ENCODE measurements around the gene ZIC4.

ZIC4 gene

DNA sequence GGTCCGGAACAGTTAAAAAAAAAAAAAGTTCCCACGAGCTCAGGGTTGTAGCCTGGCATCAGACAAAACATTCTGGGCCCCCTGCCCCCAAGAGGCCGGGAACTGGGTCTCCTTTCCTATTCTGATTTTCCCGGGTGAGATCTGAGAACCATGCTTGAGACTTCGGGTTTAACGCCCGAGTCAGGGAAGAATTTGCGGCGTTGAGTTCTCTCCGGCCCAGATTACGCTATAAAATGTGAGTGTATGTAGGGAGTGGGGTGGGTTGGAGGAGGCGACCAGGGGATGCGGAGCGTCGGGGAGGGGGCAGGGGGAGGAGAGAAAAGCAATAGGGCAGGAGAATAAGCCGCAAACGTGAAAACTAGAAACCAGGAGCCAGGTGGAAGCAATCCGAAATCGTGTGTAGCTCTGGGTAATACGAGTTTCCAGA lies 5.5 kb upstream of the ZIC4 start:
- H3K4me3 Mint-ChIP-seq: peak overlapping the region; percentile 50
- H3K27ac Mint-ChIP-seq: no peak overlapping the region

DNA sequence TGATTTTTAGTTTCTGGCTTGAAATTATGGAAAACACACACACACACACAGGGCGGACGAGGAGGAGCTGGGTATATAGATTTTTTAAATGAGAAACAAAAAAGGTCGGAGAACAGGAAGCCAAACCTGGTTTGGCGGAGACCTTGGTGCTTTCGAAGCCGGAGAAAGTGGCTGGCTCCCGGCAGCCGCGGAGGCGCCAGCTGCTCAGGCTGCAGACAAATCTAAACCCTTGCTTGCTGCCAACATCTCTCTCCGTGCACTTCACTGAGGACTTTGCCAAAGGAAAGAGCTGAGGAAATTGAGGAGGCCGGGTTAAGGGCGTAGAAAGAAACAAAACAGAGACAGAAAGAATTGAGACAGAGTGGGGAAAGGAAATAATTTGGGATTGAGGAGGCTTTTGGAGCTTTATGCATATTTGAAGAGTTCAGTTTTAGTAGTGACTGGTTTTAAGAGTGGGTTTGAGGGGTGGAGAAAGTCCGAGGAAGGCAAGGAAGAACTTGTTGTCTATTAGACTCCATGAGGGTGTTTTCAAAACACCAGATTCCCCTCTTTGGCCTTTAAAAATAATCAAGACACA lies 5.0 kb upstream of the ZIC4 start:
- ATAC-seq (no peak), DNase-seq (ENCODE audit: low spot score in 2 of 2) (peak in 1 of 2 donors; percentile 47)
- peak overlapping the region; percentile 50 for H3K4me3 Mint-ChIP-seq
- H3K36me3 Mint-ChIP-seq: peaks cover 30% of the 10 kb centered on the region
- H3K9me3 Mint-ChIP-seq: peaks cover 14% of the 10 kb centered on the region
- peaks cover 40% of the 10 kb centered on the region for H3K4me1 Mint-ChIP-seq
- H3K27ac Mint-ChIP-seq: no peak overlapping the region

More for the DNA sequence above, 5.5 kb upstream of the ZIC4 start:
- Mint-ChIP-seq H3K36me3 (peaks cover 30% of the 10 kb centered on the region), H3K9me3 (peaks cover 11% of the 10 kb centered on the region), H3K4me1 (peaks cover 40% of the 10 kb centered on the region)
- ATAC-seq (no peak), DNase-seq (ENCODE audit: low spot score in 2 of 2) (peak in 1 of 2 donors; percentile 44)

DNA sequence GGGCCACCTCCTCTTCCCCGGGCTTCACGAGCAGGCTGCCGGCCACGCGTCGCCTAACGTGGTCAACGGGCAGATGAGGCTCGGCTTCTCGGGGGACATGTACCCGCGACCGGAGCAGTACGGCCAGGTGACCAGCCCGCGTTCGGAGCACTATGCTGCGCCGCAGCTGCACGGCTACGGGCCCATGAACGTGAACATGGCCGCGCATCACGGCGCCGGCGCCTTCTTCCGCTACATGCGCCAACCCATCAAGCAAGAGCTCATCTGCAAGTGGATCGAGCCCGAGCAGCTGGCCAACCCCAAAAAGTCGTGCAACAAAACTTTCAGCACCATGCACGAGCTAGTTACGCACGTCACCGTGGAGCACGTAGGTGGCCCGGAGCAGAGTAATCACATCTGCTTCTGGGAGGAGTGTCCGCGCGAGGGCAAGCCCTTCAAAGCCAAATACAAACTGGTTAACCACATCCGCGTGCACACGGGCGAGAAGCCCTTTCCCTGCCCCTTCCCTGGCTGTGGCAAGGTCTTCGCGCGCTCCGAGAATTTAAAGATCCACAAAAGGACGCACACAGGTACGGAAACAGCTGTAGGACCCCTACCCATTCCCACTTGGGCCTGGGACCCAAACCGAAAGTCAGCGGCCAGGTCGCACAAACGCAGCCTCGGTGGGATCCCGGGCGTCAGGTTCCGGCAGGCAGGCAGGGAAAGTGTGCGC lies 4.3 kb upstream of the ZIC4 start:
- DNase-seq (ENCODE audit: low spot score in 2 of 2) (peak in 1 of 2 donors; percentile 47), ATAC-seq (no peak)
- H3K36me3 Mint-ChIP-seq: peaks cover 30% of the 10 kb centered on the region
- H3K9me3 Mint-ChIP-seq: peaks cover 14% of the 10 kb centered on the region
- H3K27ac Mint-ChIP-seq: no peak overlapping the region
- H3K4me1 Mint-ChIP-seq: peaks cover 40% of the 10 kb centered on the region
- H3K4me3 Mint-ChIP-seq: peak overlapping the region; percentile 50

DNA sequence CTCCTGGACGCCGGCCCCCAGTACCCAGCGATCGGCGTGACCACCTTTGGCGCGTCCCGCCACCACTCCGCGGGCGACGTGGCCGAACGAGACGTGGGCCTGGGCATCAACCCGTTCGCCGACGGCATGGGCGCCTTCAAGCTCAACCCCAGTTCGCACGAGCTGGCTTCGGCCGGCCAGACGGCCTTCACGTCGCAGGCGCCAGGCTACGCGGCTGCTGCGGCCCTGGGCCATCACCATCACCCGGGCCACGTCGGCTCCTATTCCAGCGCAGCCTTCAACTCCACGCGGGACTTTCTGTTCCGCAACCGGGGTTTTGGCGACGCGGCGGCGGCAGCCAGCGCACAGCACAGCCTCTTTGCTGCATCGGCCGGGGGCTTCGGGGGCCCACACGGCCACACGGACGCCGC lies 3.8 kb upstream of the ZIC4 start:
- H3K9me3 Mint-ChIP-seq: peaks cover 14% of the 10 kb centered on the region
- ATAC-seq (no peak), DNase-seq (ENCODE audit: low spot score in 2 of 2) (peak in 1 of 2 donors; percentile 40)
- no peak overlapping the region for H3K4me3 Mint-ChIP-seq
- no peak overlapping the region for H3K27ac Mint-ChIP-seq
- H3K36me3 Mint-ChIP-seq: peaks cover 30% of the 10 kb centered on the region
- peaks cover 40% of the 10 kb centered on the region for H3K4me1 Mint-ChIP-seq

DNA sequence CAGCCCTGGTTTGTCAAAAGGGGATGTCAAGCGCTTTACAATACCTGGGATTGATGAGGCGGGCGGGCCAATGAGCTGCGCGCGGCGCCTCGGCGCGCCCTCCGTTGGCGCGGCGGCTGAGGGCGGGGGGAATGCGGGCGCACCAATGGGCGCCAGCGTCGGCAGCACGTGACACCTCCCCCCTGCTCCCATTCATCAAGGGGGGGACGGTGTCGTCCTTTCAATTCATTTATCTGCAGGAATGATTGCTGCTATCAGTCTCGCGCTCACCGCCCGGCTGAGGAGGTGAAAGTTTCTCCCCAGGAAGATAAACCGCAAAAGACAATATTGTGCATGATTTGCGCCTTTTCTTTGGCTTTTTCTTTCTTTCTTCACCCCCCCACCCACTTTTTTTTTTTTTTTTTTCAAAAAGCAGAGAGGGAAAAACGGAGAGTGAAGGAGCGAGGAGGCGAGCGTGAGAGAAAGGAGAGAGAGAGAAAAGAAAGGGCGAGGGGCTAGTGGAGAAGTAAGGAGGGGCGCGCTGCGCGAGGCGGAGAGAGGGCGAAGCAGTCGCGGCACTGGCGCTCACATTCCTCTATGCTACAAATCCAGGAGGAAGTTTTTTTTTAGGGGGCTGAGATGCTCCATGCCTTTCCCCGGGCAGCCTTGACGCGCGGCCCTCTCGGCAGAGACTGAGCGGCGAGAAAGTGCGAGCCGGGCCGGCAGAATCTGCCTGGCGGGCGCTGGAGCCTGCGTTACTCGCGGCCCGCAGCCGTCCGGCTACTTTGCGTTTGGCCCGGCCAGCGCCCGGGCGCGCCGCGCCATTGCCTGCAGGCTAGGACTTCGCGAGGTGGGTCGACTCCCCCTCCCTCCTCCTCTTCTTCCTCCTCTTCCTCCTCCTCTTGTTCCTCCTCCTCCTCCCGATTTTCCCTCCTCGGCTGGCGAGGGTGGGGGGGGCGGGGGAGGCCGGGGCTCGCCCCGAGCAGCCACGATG lies 3.1 kb upstream of the ZIC4 start, which contains the start of gene ZIC1:
Gene ZIC1, plus strand, starts transcription at position 223 of the 973 bp plus-strand sequence. Its CDS starts 748 bp downstream, at position 971.
- Mint-ChIP-seq H3K4me1 (peaks cover 40% of the 10 kb centered on the region), H3K4me3 (peak within 1 kb of the TSS; percentile 34), H3K27ac (peak within 1 kb of the TSS; percentile 71), H3K36me3 (peaks cover 30% of the 10 kb centered on the region), H3K9me3 (peaks cover 14% of the 10 kb centered on the region)
- no peak for DNase-seq (ENCODE audit: low spot score in 2 of 2)
- no peak for ATAC-seq

DNA sequence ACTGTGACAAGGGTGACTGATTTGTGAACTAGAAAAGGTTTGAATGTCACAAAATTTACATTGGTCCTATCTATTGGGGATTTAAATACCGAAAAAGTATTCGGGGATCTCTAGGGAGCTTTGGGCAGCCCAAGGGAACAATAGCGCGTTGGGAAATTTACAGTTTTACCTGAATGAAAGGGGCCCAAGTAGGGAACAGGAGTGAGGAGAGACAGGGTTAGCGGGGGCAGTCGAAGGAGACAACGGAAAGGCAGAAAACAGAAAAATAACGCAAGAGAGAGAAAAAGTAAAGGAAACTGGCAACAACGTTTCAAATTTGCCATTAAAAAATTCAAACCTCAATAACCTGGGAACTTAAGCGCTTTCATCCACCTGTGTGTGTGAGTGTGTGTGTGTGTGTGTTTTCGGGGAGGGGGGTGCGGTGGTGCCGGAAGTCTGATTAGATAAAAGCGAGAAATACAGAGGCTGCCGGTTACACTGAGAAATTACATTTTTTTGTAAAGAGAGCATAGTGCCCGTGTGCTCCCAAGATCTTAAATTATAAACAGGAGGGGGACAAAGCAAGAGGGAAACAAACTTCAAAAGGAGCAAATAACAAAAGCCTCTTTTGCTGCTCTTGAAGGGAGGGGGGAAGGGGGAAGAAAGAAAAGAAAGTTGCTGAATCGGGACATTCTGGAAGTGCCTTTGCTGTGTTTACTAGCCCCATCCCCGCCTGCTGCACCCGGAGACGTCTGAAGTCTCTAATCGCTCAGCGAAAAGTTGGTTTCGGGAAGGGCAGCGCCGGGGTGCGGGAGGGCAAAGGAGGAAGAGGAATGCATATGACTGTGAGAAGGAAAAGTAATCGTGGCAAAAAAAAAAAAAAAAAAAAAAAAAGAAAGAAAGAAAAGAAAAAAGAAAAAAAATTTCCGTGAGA lies 2.1 kb upstream of the ZIC4 start:
- Mint-ChIP-seq H3K4me1 (peaks cover 36% of the 10 kb centered on the region), H3K4me3 (peak overlapping the region; percentile 34), H3K27ac (peak overlapping the region; percentile 71), H3K9me3 (peaks cover 14% of the 10 kb centered on the region), H3K36me3 (peaks cover 27% of the 10 kb centered on the region)
- DNase-seq (ENCODE audit: low spot score in 2 of 2) (peak in 1 of 2 donors; percentile 32), ATAC-seq (no peak)

DNA sequence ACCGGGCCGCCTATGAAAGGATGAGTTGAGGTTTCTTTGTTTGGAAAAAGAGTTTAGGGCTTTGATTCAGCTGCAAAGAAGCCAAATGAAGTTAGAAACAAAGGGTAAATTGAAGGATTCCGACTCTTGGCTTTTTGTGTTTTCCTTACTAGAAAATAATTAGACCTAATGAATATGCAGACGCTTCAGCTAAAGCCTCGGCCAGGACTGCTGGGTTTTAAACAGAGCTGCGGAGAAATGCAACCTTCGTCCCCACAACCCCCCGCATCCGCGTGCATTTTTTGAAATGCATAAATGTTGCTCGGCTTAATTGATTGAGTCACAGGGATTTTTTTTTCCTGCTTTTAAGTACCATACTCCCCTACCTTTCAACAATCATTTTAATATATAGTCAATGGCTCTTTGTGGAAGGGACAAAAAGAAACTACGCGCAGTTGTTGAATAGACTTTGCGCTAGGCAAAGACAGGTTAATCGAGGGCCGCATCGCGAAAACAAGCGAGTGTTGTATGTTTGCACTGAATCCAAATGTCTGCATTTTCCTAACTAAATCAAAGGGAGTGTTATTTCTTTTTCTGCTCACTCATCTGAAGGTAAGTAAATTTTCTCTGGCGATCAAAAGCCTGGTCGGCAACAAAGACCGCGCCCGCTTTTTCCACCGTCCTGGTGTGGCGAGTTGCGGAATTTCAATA lies 1.3 kb upstream of the ZIC4 start:
- peak in 1 of 2 donors; percentile 15 for DNase-seq (ENCODE audit: low spot score in 2 of 2)

DNA sequence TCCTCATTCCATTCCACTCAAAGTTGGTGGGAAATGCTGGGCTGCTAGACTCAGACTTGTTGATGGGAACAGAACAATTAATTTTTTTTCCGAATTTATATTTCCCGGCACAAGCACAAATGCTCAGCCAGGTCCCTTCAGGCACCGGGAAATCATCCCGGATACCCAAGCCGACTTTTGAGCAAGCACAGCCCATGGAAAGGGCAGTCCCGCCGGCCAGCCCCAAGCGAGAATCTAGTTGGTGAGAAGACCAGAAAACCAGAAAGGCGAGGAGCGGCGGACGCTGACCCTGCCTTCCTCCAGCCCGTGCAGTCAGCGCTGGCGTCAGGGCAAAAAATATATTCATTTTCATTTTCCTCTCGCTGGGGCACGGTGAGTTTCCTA lies 763 bp upstream of the ZIC4 start:
- ATAC-seq: no peak
- H3K9me3 Mint-ChIP-seq: peaks cover 14% of the 10 kb centered on the region
- H3K4me3 Mint-ChIP-seq: no peak overlapping the region
- H3K4me1 Mint-ChIP-seq: peaks cover 25% of the 10 kb centered on the region
- H3K36me3 Mint-ChIP-seq: peaks cover 23% of the 10 kb centered on the region
- DNase-seq (ENCODE audit: low spot score in 2 of 2): no peak
- no peak overlapping the region for H3K27ac Mint-ChIP-seq

More for the DNA sequence above, 1.3 kb upstream of the ZIC4 start:
- H3K9me3 Mint-ChIP-seq: peaks cover 14% of the 10 kb centered on the region
- ATAC-seq: no peak
- no peak overlapping the region for H3K27ac Mint-ChIP-seq
- H3K36me3 Mint-ChIP-seq: peaks cover 23% of the 10 kb centered on the region
- H3K4me1 Mint-ChIP-seq: peaks cover 29% of the 10 kb centered on the region
- no peak overlapping the region for H3K4me3 Mint-ChIP-seq

DNA sequence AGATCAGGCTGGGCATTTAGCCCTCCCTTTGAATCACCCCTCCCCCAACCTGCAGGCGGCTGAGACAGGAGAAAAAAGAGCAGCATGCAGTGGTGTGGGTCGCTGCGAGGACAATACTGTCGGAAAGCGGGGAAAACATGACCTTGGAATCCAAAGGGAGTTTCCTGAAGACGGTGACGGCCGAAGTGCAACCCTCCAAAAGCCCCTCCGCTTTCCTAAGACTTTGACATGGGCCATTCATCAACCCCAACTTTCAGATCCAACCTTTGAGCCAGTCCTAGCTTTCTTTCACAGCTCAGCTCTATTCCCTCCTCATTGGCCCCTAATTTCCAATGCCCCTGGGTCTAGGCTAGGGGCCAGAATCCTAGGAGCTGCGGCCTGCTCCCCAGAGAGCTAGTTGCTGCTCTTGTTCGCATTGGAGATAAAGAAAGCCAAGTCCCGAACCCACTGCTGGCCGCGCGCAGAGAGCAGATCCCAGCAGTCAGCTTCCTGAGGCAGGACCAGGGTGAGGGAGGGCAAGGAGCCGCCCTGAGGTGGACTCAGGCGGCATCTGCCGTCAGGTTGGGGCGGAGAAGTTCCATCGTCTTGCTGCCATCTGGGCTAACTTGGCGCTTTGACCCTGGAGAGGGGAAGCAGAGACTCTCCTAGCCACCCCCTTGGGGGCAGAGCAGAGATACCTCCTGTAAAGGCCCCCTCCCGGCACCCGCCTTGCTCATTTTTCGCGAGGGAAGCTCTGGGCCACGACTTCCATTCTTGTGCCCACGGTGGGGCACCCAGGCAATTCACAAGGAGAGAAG lies 914 bp downstream of the ZIC4 start:
- Mint-ChIP-seq H3K9me3 (peaks cover 9% of the 10 kb centered on the region), H3K27ac (no peak overlapping the region), H3K4me3 (no peak overlapping the region), H3K36me3 (peaks cover 11% of the 10 kb centered on the region), H3K4me1 (peaks cover 12% of the 10 kb centered on the region)
- no peak for ATAC-seq
- DNase-seq (ENCODE audit: low spot score in 2 of 2): peak in 1 of 2 donors; percentile 41

DNA sequence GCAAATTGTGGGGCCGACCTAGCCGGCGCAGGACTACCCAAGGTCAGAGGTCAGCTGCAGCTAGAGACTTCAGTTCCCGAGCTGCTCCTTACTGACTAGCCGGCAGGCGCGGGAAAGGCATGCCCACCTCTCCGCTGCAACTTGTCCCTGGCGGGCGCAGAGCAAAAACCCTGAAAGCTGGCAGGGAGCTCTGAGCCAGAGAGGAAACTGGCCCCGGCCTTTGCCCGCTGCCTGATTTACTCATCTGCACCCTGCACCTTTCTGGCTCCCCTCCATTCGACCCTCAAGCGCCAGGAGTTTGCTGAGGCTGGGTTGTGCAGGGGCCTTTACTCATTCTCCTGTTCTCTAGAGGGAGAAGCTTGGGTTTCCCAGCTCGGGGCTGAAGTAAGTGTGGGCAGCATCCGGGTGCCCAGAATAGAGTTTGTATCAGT lies 1.5 kb downstream of the ZIC4 start:
- no peak for DNase-seq (ENCODE audit: low spot score in 2 of 2)
- Mint-ChIP-seq H3K27ac (no peak overlapping the region), H3K4me3 (no peak overlapping the region), H3K4me1 (peaks cover 12% of the 10 kb centered on the region), H3K9me3 (peaks cover 9% of the 10 kb centered on the region), H3K36me3 (peaks cover 11% of the 10 kb centered on the region)
- no peak for ATAC-seq

DNA sequence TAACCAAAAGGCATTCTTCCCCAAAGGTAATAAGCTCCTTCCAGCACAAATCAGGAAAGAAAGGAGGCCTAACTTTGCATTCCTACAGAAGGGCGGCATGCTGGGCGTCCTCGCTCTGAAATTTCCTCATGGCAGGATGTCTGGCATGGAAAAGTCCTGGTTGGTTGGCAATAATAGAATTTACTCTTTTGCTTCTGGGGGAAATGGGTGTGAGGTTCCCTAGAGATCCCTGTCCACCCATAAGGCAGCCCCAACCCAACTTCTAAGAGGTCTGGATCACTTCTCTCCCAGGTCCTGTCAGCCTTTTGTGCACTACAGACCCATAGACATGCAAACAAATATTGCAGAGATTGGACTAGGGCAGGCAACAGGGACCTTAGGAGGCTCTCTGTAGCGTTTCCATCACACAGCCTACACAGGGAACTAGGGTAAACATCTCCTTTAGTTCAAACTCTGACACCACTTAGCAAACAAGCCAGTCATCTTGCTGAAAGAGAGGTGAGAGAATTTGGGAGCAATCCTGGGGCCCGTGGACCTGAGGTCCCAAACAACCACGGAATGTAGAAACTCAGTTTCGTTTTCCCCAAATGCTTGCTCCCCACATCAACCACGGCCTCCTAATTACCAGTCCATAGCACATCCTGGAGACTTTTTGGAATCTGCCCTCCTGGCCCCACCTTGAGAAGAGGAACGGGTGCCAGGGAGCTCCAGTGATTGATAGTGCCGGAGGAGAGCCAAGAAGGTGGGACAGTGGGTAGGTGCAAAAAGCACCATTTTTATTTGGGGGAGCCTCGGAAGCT lies 2.1 kb downstream of the ZIC4 start:
- ATAC-seq: no peak
- Mint-ChIP-seq H3K4me3 (no peak overlapping the region), H3K9me3 (peaks cover 9% of the 10 kb centered on the region), H3K27ac (no peak overlapping the region), H3K36me3 (peaks cover 11% of the 10 kb centered on the region), H3K4me1 (peaks cover 12% of the 10 kb centered on the region)
- DNase-seq (ENCODE audit: low spot score in 2 of 2): no peak

DNA sequence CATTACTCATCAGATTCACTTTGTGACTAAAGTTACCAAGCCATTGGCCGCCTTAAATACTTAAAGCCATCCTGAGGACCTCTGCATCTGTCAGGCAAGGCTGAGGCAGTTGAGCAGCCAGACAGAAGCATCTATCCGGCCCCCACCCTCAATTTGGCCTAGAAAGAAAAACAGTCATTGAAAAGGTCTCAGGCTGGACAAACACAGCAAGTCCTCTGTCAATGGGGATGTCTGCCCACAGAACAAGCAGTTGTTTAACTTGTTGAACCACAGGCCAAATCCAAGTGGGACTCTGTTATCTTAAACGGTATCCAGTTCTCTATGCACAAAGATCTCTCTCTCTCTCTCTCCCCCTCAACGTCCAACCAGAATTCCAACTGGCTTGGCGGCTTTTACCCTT lies 2.8 kb downstream of the ZIC4 start:
- Mint-ChIP-seq H3K4me3 (no peak overlapping the region), H3K36me3 (peaks cover 6% of the 10 kb centered on the region), H3K27ac (no peak overlapping the region), H3K4me1 (peaks cover 7% of the 10 kb centered on the region), H3K9me3 (peaks cover 6% of the 10 kb centered on the region)
- no peak for ATAC-seq
- no peak for DNase-seq (ENCODE audit: low spot score in 2 of 2)

DNA sequence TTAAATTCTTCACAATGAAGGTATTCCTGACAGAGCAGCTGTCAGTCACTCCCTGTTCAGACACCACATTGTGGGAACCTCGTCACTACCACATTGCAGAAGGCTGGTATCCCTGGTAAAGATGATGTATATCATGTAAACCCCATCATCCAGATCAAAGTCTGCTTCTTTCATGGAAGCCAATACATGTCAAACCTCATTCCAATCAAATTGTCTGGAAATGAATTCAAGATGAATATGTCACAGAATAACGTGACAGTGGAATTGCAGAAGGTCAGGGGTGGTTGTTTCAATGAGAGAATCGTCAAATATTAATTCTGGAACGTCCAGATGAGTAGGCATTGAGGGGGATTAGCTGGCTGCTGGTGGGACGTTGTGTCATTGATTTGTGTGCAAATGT lies 4.2 kb downstream of the ZIC4 start:
- no peak for ATAC-seq
- H3K9me3 Mint-ChIP-seq: peaks cover 3% of the 10 kb centered on the region

More for the DNA sequence above, 4.2 kb downstream of the ZIC4 start:
- no peak overlapping the region for H3K27ac Mint-ChIP-seq
- no peaks in the 10 kb centered on the region for H3K36me3 Mint-ChIP-seq
- no peak overlapping the region for H3K4me3 Mint-ChIP-seq
- H3K4me1 Mint-ChIP-seq: no peaks in the 10 kb centered on the region
- no peak for DNase-seq (ENCODE audit: low spot score in 2 of 2)
